Mucosa of rectum (tissue), 2 donors: ENCODE data around the gene TMPRSS4.

ENCODE experiments used
- H3K27ac ChIP-seq, 2 donors: one replicate each; pipeline ENCODE4 v1.7.0; 2013; ENCODE audit warnings: inconsistent platforms in 2 of 2, low read depth in 2 of 2, low read length in 2 of 2
- H3K27me3 ChIP-seq, 2 donors: one replicate each; pipeline ENCODE4 v1.7.0; 2013; ENCODE audit warnings: low read length in 2 of 2; ENCODE audit not compliant: control insufficient read depth in 2 of 2, insufficient read depth in 2 of 2
- H3K36me3 ChIP-seq, 2 donors: one replicate each; pipeline ENCODE4 v1.7.0; 2013; ENCODE audit warnings: low read length in 2 of 2; ENCODE audit not compliant: control insufficient read depth in 2 of 2, insufficient read depth in 2 of 2
- H3K4me1 ChIP-seq, 2 donors: one replicate each; pipeline ENCODE4 v1.7.0; 2013; ENCODE audit warnings: low read length in 2 of 2, mild to moderate bottlenecking in 1 of 2; ENCODE audit not compliant: control insufficient read depth in 2 of 2, insufficient read depth in 2 of 2
- H3K4me3 ChIP-seq, 2 donors: one replicate each; pipeline ENCODE4 v1.7.0; 2013; ENCODE audit warnings: low read length in 2 of 2
- H3K9ac ChIP-seq, 2 donors: one replicate each; pipeline ENCODE4 v1.7.0; 2013; ENCODE audit warnings: low read length in 2 of 2, low read depth in 1 of 2, mild to moderate bottlenecking in 1 of 2
- H3K9me3 ChIP-seq, 2 donors: one replicate each; pipeline ENCODE4 v1.7.0; 2013; ENCODE audit warnings: low read length in 2 of 2; ENCODE audit not compliant: control insufficient read depth in 2 of 2
- donor health status: healthy.
- donor health status: Normal muscosa, but diverticular disease.

Gene TMPRSS4

GRCh38 chr11:118076754-118077281 is at the start of gene TMPRSS4:
Gene TMPRSS4 (plus strand): TSS chr11:118077078. CDS start chr11:118077303, 225 bp downstream.
- H3K4me1 ChIP-seq = peaks cover 32 to 49% of the 10 kb centered on the region in 2 donors
- peak within 1 kb of the TSS; percentile 93 to 98 for H3K9ac ChIP-seq
- H3K27ac ChIP-seq = peak within 1 kb of the TSS; percentile 95 to 99
- H3K27me3 ChIP-seq = no peaks in the 10 kb centered on the region
- no peaks in the 10 kb centered on the region for H3K9me3 ChIP-seq
- peaks cover 6 to 12% of the 10 kb centered on the region in 2 donors for H3K36me3 ChIP-seq
- peak within 1 kb of the TSS; percentile 86 to 94 for H3K4me3 ChIP-seq

- Histone ChIP-seq H3K9me3 (no peaks in the 10 kb centered on the region), H3K27ac (no peak overlapping the region), H3K36me3 (no peaks in the 10 kb centered on the region), H3K4me3 (no peak overlapping the region), H3K4me1 (no peaks in the 10 kb centered on the region), H3K9ac (no peak overlapping the region), H3K27me3 (no peaks in the 10 kb centered on the region)
Observed at GRCh38 chr11:118027694-118028093, 49.2 kb upstream of the TMPRSS4 start.

- Histone ChIP-seq H3K4me3 (no peak overlapping the region), H3K9me3 (no peaks in the 10 kb centered on the region), H3K27ac (no peak overlapping the region), H3K27me3 (no peaks in the 10 kb centered on the region), H3K9ac (no peak overlapping the region), H3K4me1 (no peaks in the 10 kb centered on the region), H3K36me3 (no peaks in the 10 kb centered on the region)
Observed at GRCh38 chr11:118028626-118029025, 48.3 kb upstream of the TMPRSS4 start.

- no peaks in the 10 kb centered on the region for H3K27me3 ChIP-seq
- no peaks in the 10 kb centered on the region for H3K36me3 ChIP-seq
- H3K27ac ChIP-seq = no peak overlapping the region
- no peaks in the 10 kb centered on the region for H3K4me1 ChIP-seq
- no peak overlapping the region for H3K4me3 ChIP-seq
- H3K9me3 ChIP-seq = no peaks in the 10 kb centered on the region
- no peak overlapping the region for H3K9ac ChIP-seq
Observed at GRCh38 chr11:118033443-118033842, 43.4 kb upstream of the TMPRSS4 start.

GRCh38 chr11:118042141-118042540 is 34.7 kb upstream of the TMPRSS4 start:
- Histone ChIP-seq H3K4me3 (no peak overlapping the region), H3K27ac (no peak overlapping the region), H3K9me3 (no peaks in the 10 kb centered on the region), H3K27me3 (peaks cover 0 to 1% of the 10 kb centered on the region in 2 donors), H3K36me3 (no peaks in the 10 kb centered on the region), H3K4me1 (no peaks in the 10 kb centered on the region), H3K9ac (no peak overlapping the region)

GRCh38 chr11:118042796-118043195 is 34.1 kb upstream of the TMPRSS4 start:
- H3K9me3 ChIP-seq = no peaks in the 10 kb centered on the region
- H3K27ac ChIP-seq = no peak overlapping the region
- H3K4me3 ChIP-seq = no peak overlapping the region
- no peaks in the 10 kb centered on the region for H3K36me3 ChIP-seq
- H3K4me1 ChIP-seq = no peaks in the 10 kb centered on the region
- H3K9ac ChIP-seq = no peak overlapping the region
- H3K27me3 ChIP-seq = peaks cover 0 to 1% of the 10 kb centered on the region in 2 donors

GRCh38 chr11:118045191-118045590 is 31.7 kb upstream of the TMPRSS4 start:
- Histone ChIP-seq H3K4me3 (no peak overlapping the region), H3K9ac (no peak overlapping the region), H3K9me3 (no peaks in the 10 kb centered on the region), H3K36me3 (no peaks in the 10 kb centered on the region), H3K4me1 (no peaks in the 10 kb centered on the region), H3K27ac (no peak overlapping the region), H3K27me3 (peaks cover 0 to 1% of the 10 kb centered on the region in 2 donors)

GRCh38 chr11:118046051-118046963 is 30.6 kb upstream of the TMPRSS4 start:
- no peak overlapping the region for H3K4me3 ChIP-seq
- H3K36me3 ChIP-seq = no peaks in the 10 kb centered on the region
- H3K27ac ChIP-seq = no peak overlapping the region
- no peak overlapping the region for H3K9ac ChIP-seq
- H3K4me1 ChIP-seq = peaks cover 0 to 3% of the 10 kb centered on the region in 2 donors
- peaks cover 0 to 1% of the 10 kb centered on the region in 2 donors for H3K27me3 ChIP-seq
- no peaks in the 10 kb centered on the region for H3K9me3 ChIP-seq

- no peaks in the 10 kb centered on the region for H3K9me3 ChIP-seq
- H3K27ac ChIP-seq = no peak overlapping the region
- H3K4me1 ChIP-seq = peaks cover 3% of the 10 kb centered on the region in 2 donors
- no peak overlapping the region for H3K4me3 ChIP-seq
- H3K9ac ChIP-seq = no peak overlapping the region
- H3K27me3 ChIP-seq = peaks cover 0 to 1% of the 10 kb centered on the region in 2 donors
- no peaks in the 10 kb centered on the region for H3K36me3 ChIP-seq
Observed at GRCh38 chr11:118046964-118047700, 29.7 kb upstream of the TMPRSS4 start.

GRCh38 chr11:118047749-118048148 is 29.1 kb upstream of the TMPRSS4 start:
- no peak overlapping the region for H3K4me3 ChIP-seq
- no peaks in the 10 kb centered on the region for H3K36me3 ChIP-seq
- peaks cover 0 to 1% of the 10 kb centered on the region in 2 donors for H3K27me3 ChIP-seq
- peaks cover 4 to 5% of the 10 kb centered on the region in 2 donors for H3K4me1 ChIP-seq
- no peak overlapping the region for H3K9ac ChIP-seq
- no peaks in the 10 kb centered on the region for H3K9me3 ChIP-seq
- no peak overlapping the region for H3K27ac ChIP-seq
